GM12872 (cell line): Measurements from ENCODE around the gene ZKSCAN1.

Experiments used
- CTCF ChIP-seq: IDR thresholded peaks from 3 replicates; pipeline ENCODE4 v1.5.1; 2011; ENCODE audit warnings: low read depth, mild to moderate bottlenecking, low read length, moderate library complexity; ENCODE audit not compliant: insufficient read depth

Gene ZKSCAN1

GRCh38 chr7:100016215-100016901 is 962 bp downstream of the ZKSCAN1 start:
- no peak for TF ChIP-seq CTCF

- no peak for TF ChIP-seq CTCF
These were observed 1.9 kb downstream of the ZKSCAN1 start for GRCh38 chr7:100017300-100017699.

- no peak for TF ChIP-seq CTCF
These were observed 2.5 kb downstream of the ZKSCAN1 start for GRCh38 chr7:100017875-100018274.

GRCh38 chr7:100019908-100020307 is 4.5 kb downstream of the ZKSCAN1 start:
- no peak for TF ChIP-seq CTCF

GRCh38 chr7:100021297-100021696 is 5.9 kb downstream of the ZKSCAN1 start:
- TF ChIP-seq CTCF = no peak

GRCh38 chr7:100022621-100023020 is 7.2 kb downstream of the ZKSCAN1 start:
- no peak for TF ChIP-seq CTCF

GRCh38 chr7:100023526-100023925 is 8.1 kb downstream of the ZKSCAN1 start:
- TF ChIP-seq CTCF = no peak
